ENCODE data around the gene GADD45G. TPM values are rescaled to one million over a fixed set of nuclear protein-coding genes. Genes with fewer than 3 reads are reported as not detected.

Gene GADD45G
- total RNA-seq, 2 experiments from 2014 or later, result 0.72 to 1.2 TPM

- Mint-ChIP-seq H3K4me1 (ENCODE audit: low read depth) (no peaks in the 10 kb centered on the region), H3K9me3 (no peaks in the 10 kb centered on the region), H3K27me3 (ENCODE audit: low read depth) (no peaks in the 10 kb centered on the region), H3K36me3 (ENCODE audit: low read depth) (no peaks in the 10 kb centered on the region), H3K27ac (no peak overlapping the region), H3K4me3 (no peak overlapping the region)
- CTCF ChIA-PET, result interaction anchor here (0.7 to 0.9 kb wide), 2 partner anchors 13 to 358 kb away, joined by 3 read pairs; no protein-coding TSS in a partner anchor
- intact Hi-C loops (cut with micrococcal nuclease), result no loop called here
- no peak for DNase-seq
These were observed 21.2 kb downstream of the GADD45G start for GRCh38 chr9:89625721-89626687.

GRCh38 chr9:89626741-89627265 lies 22.0 kb downstream of the GADD45G start:
- DNase-seq, result no peak
- H3K27me3 Mint-ChIP-seq (ENCODE audit: low read depth), result no peaks in the 10 kb centered on the region
- no peaks in the 10 kb centered on the region for H3K4me1 Mint-ChIP-seq (ENCODE audit: low read depth)
- no peak overlapping the region for H3K4me3 Mint-ChIP-seq
- no peak overlapping the region for H3K27ac Mint-ChIP-seq
- CTCF ChIA-PET, result interaction anchor here (0.6 to 2.0 kb wide), 4 partner anchors 14 to 1093 kb away, joined by 3 to 6 read pairs (median 3); no protein-coding TSS in a partner anchor
- intact Hi-C loops (cut with micrococcal nuclease), result no loop called here
- no peaks in the 10 kb centered on the region for H3K36me3 Mint-ChIP-seq (ENCODE audit: low read depth)
- H3K9me3 Mint-ChIP-seq, result no peaks in the 10 kb centered on the region

GRCh38 chr9:89628601-89629000 lies 23.8 kb downstream of the GADD45G start:
- CTCF ChIA-PET, result interaction anchor here (2.0 kb wide), 1 partner anchor 31 kb away, joined by 6 read pairs; no protein-coding TSS in a partner anchor
- no peak overlapping the region for H3K27ac Mint-ChIP-seq

GRCh38 chr9:89629081-89629976 lies 24.5 kb downstream of the GADD45G start:
- intact Hi-C loops (cut with micrococcal nuclease), result no loop called here

More at GRCh38 chr9:89628601-89629000, 23.8 kb downstream of the GADD45G start:
- no peak for DNase-seq
- Mint-ChIP-seq H3K4me3 (no peak overlapping the region), H3K27me3 (ENCODE audit: low read depth) (no peaks in the 10 kb centered on the region), H3K9me3 (no peaks in the 10 kb centered on the region), H3K4me1 (ENCODE audit: low read depth) (no peaks in the 10 kb centered on the region), H3K36me3 (ENCODE audit: low read depth) (no peaks in the 10 kb centered on the region)
- intact Hi-C loops (cut with micrococcal nuclease), result no loop called here

GRCh38 chr9:89630508-89630907 lies 25.7 kb downstream of the GADD45G start:
- intact Hi-C loops (cut with micrococcal nuclease), result no loop called here
- Mint-ChIP-seq H3K27me3 (ENCODE audit: low read depth) (no peaks in the 10 kb centered on the region), H3K4me3 (no peak overlapping the region), H3K27ac (no peak overlapping the region), H3K36me3 (ENCODE audit: low read depth) (no peaks in the 10 kb centered on the region), H3K4me1 (ENCODE audit: low read depth) (no peaks in the 10 kb centered on the region), H3K9me3 (no peaks in the 10 kb centered on the region)
- CTCF ChIA-PET, result interaction anchor here (1.0 kb wide), 1 partner anchor 28 kb away, joined by 3 read pairs; no protein-coding TSS in a partner anchor
- DNase-seq, result no peak

More at GRCh38 chr9:89629081-89629976, 24.5 kb downstream of the GADD45G start:
- no peaks in the 10 kb centered on the region for H3K36me3 Mint-ChIP-seq (ENCODE audit: low read depth)
- no peaks in the 10 kb centered on the region for H3K4me1 Mint-ChIP-seq (ENCODE audit: low read depth)
- no peak overlapping the region for H3K4me3 Mint-ChIP-seq
- DNase-seq, result no peak
- H3K27me3 Mint-ChIP-seq (ENCODE audit: low read depth), result no peaks in the 10 kb centered on the region
- CTCF ChIA-PET, result interaction anchor here (1.0 kb wide), 1 partner anchor 27 kb away, joined by 3 read pairs; no protein-coding TSS in a partner anchor
- no peak overlapping the region for H3K27ac Mint-ChIP-seq
- no peaks in the 10 kb centered on the region for H3K9me3 Mint-ChIP-seq

- no peaks in the 10 kb centered on the region for H3K9me3 Mint-ChIP-seq
- no peaks in the 10 kb centered on the region for H3K27me3 Mint-ChIP-seq (ENCODE audit: low read depth)
- CTCF ChIA-PET, result interaction anchor here (1.6 kb wide), 1 partner anchor 38 kb away, joined by 4 read pairs; no protein-coding TSS in a partner anchor
- no peak overlapping the region for H3K27ac Mint-ChIP-seq
- DNase-seq, result no peak
- no peaks in the 10 kb centered on the region for H3K4me1 Mint-ChIP-seq (ENCODE audit: low read depth)
- H3K36me3 Mint-ChIP-seq (ENCODE audit: low read depth), result no peaks in the 10 kb centered on the region
- intact Hi-C loops (cut with micrococcal nuclease), result no loop called here
- H3K4me3 Mint-ChIP-seq, result no peak overlapping the region
These were observed 26.6 kb downstream of the GADD45G start for GRCh38 chr9:89631384-89631783.

GRCh38 chr9:89632192-89632733 lies 27.5 kb downstream of the GADD45G start:
- H3K9me3 Mint-ChIP-seq, result no peaks in the 10 kb centered on the region
- CTCF ChIA-PET, result interaction anchor here (1.6 kb wide), 1 partner anchor 39 kb away, joined by 4 read pairs; no protein-coding TSS in a partner anchor
- H3K27me3 Mint-ChIP-seq (ENCODE audit: low read depth), result no peaks in the 10 kb centered on the region
- no peaks in the 10 kb centered on the region for H3K36me3 Mint-ChIP-seq (ENCODE audit: low read depth)
- DNase-seq, result no peak
- intact Hi-C loops (cut with micrococcal nuclease), result no loop called here
- no peaks in the 10 kb centered on the region for H3K4me1 Mint-ChIP-seq (ENCODE audit: low read depth)
- no peak overlapping the region for H3K27ac Mint-ChIP-seq
- H3K4me3 Mint-ChIP-seq, result no peak overlapping the region

- Mint-ChIP-seq H3K4me3 (no peak overlapping the region), H3K36me3 (ENCODE audit: low read depth) (no peaks in the 10 kb centered on the region), H3K9me3 (no peaks in the 10 kb centered on the region), H3K27me3 (ENCODE audit: low read depth) (no peaks in the 10 kb centered on the region), H3K27ac (no peak overlapping the region), H3K4me1 (ENCODE audit: low read depth) (no peaks in the 10 kb centered on the region)
- no peak for DNase-seq
- CTCF ChIA-PET, result interaction anchor here (1.6 kb wide), 1 partner anchor 40 kb away, joined by 4 read pairs; no protein-coding TSS in a partner anchor
- intact Hi-C loops (cut with micrococcal nuclease), result no loop called here
These were observed 27.9 kb downstream of the GADD45G start for GRCh38 chr9:89632736-89633135.

- intact Hi-C loops (cut with micrococcal nuclease), result no loop called here
- DNase-seq, result no peak
- H3K4me1 Mint-ChIP-seq (ENCODE audit: low read depth), result no peaks in the 10 kb centered on the region
- H3K9me3 Mint-ChIP-seq, result no peaks in the 10 kb centered on the region
- H3K27ac Mint-ChIP-seq, result no peak overlapping the region
- no peak overlapping the region for H3K4me3 Mint-ChIP-seq
- H3K27me3 Mint-ChIP-seq (ENCODE audit: low read depth), result no peaks in the 10 kb centered on the region
- CTCF ChIA-PET, result interaction anchor here (0.6 kb wide), 1 partner anchor 11 kb away, joined by 4 read pairs; no protein-coding TSS in a partner anchor
- no peaks in the 10 kb centered on the region for H3K36me3 Mint-ChIP-seq (ENCODE audit: low read depth)
These were observed 28.6 kb downstream of the GADD45G start for GRCh38 chr9:89633404-89633803.

GRCh38 chr9:89633920-89634319 lies 29.1 kb downstream of the GADD45G start:
- CTCF ChIA-PET, result interaction anchor here (1.4 kb wide), 1 partner anchor 469 kb away, joined by 3 read pairs; no protein-coding TSS in a partner anchor
- Mint-ChIP-seq H3K4me3 (no peak overlapping the region), H3K4me1 (ENCODE audit: low read depth) (no peaks in the 10 kb centered on the region), H3K9me3 (no peaks in the 10 kb centered on the region), H3K27me3 (ENCODE audit: low read depth) (no peaks in the 10 kb centered on the region), H3K27ac (no peak overlapping the region), H3K36me3 (ENCODE audit: low read depth) (no peaks in the 10 kb centered on the region)
- intact Hi-C loops (cut with micrococcal nuclease), result no loop called here
- DNase-seq, result no peak

- Mint-ChIP-seq H3K4me1 (ENCODE audit: low read depth) (no peaks in the 10 kb centered on the region), H3K27ac (no peak overlapping the region), H3K27me3 (ENCODE audit: low read depth) (no peaks in the 10 kb centered on the region), H3K4me3 (no peak overlapping the region), H3K36me3 (ENCODE audit: low read depth) (no peaks in the 10 kb centered on the region), H3K9me3 (no peaks in the 10 kb centered on the region)
- DNase-seq, result no peak
- CTCF ChIA-PET, result interaction anchor here (1.4 kb wide), 1 partner anchor 468 kb away, joined by 3 read pairs; no protein-coding TSS in a partner anchor
- intact Hi-C loops (cut with micrococcal nuclease), result no loop called here
These were observed 30.4 kb downstream of the GADD45G start for GRCh38 chr9:89634995-89635742.
